GM12874 (cell line): Measurements from ENCODE around the gene XPO6.

Experiments
- CTCF ChIP-seq: IDR thresholded peaks from 2 replicates; pipeline ENCODE4 v1.5.1; 2011; ENCODE audit warnings: low read depth, mild to moderate bottlenecking, control low read depth, low read length, moderate library complexity; ENCODE audit not compliant: insufficient read depth

The XPO6 gene

GRCh38 chr16:28211758-28212531 lies at the start of gene XPO6:
XPO6 (minus strand) TSS chr16:28211965; CDS start chr16:28211368, 597 bp downstream.
- TF ChIP-seq CTCF: no peak

DNA sequence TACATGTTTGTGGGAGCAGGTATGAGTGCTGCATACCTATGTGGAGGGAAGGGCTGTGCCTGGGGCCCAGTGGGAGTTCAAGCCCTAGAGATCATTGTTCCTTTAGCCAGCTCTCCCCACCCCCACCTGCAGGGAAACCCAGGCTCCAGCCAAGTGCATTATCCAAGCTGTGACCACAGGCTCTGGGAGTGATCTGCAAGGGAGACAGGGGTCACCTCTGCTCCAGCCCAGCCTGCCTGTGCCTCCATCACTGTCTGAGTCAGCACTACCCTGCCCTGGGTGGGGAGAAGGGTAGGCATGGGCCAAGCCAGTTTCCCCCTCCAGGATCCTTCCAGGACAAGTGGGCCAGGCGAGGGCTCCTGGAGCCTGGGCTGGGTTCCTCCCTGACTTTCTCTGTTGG lies 48.4 kb upstream of the XPO6 start:
- no peak for TF ChIP-seq CTCF

GRCh38 chr16:28259781-28260150 lies 48.0 kb upstream of the XPO6 start:
- TF ChIP-seq CTCF: no peak

DNA sequence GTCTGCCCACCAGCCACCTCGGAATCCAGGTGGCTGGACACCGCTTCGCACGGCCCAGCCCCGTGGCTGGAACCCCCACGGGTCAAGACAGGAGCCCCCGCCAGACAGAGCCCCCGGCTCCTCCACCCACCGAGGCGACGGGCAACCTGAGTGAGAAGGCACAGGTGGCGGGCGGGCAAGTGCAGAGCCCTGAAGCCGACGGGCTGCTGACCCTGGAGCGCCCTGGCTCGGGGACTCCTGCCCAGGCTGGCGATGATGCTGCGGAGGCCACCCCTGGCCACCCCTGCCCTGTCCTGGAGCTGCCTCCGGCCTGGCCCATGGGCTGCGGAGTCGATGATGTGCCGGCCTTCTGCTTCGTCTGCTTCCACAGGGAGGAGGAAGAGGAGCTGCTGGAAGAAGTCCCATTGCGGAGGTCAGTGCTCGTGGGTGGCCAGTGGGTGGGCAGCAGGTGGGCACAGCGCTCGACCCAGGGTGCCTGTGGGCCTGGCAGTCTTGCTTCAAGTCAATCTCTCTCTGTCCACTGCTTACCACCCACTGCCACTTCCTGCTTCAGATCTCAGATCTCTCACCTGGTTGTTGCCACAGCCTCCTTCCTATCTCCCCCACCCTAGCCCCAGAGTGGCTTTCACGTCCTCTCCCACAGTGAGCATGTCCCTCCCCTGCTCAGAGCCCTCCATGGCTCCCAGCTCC lies 47.5 kb upstream of the XPO6 start:
- TF ChIP-seq CTCF: no peak

- no peak for TF ChIP-seq CTCF
These were observed 46.8 kb upstream of the XPO6 start for GRCh38 chr16:28258567-28258966.

DNA sequence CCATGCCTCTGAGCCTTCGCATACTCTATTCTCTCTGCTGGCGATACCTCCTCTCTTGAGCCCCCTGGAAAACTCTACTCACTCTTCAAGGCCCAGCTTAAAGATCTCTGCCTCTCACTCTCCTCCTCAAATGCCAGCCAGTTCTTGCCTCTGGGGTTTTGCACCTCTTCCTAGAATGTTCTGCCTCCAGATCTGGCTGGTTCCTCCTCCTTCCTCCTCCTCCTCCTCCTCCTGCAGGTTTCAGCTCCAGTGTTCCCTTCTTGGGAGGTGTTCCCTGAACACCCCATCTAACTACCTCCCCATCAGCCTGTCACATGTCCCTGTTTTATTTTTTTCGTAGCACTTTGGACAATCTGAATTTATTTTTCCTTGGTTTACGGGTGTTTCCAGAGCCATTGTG lies 45.5 kb upstream of the XPO6 start:
- no peak for TF ChIP-seq CTCF

GRCh38 chr16:28255838-28256237 lies 44.1 kb upstream of the XPO6 start:
- no peak for TF ChIP-seq CTCF
